H9 (cell line): Measurements from ENCODE around the gene PNMA6F. TPM values are rescaled to one million over a fixed set of nuclear protein-coding genes. Genes with fewer than 3 reads are reported as not detected.

ENCODE experiments used
- DNase-seq: peaks from one replicate; pipeline ENCODE4 v3.0.0-alpha.2; 2017
- H2AFZ ChIP-seq: one replicate; pipeline ENCODE4 v1.6.1; 2013; ENCODE audit warnings: mild to moderate bottlenecking, low read length, control low read depth, moderate library complexity
- H2AK5ac ChIP-seq: 2 replicates; pipeline ENCODE4 v1.6.1; 2013; ENCODE audit warnings: low read length, control low read depth, mixed read lengths; ENCODE audit not compliant: insufficient read length
- H2BK120ac ChIP-seq: one replicate; pipeline ENCODE4 v1.6.1; 2013; ENCODE audit warnings: low read depth, mild to moderate bottlenecking, low read length, control low read depth, inconsistent platforms; ENCODE audit not compliant: poor library complexity, severe bottlenecking
- H2BK12ac ChIP-seq: 2 replicates; pipeline ENCODE4 v1.6.1; 2013; ENCODE audit warnings: low read length, control low read depth, mixed read lengths, low read depth; ENCODE audit not compliant: insufficient read length
- H2BK15ac ChIP-seq: 2 replicates; pipeline ENCODE4 v1.6.1; 2013; ENCODE audit warnings: low read depth, low read length, control low read depth
- H2BK20ac ChIP-seq: one replicate; pipeline ENCODE4 v1.6.1; 2013; ENCODE audit warnings: low read depth, mild to moderate bottlenecking, low read length, control low read depth, inconsistent platforms; ENCODE audit not compliant: poor library complexity, severe bottlenecking
- H2BK5ac ChIP-seq: 2 replicates; pipeline ENCODE4 v1.6.1; 2013; ENCODE audit warnings: low read length, control low read depth, mixed read lengths; ENCODE audit not compliant: insufficient read length
- H3K14ac ChIP-seq: 2 replicates; pipeline ENCODE4 v1.6.1; 2013; ENCODE audit warnings: low read length, control low read depth; ENCODE audit not compliant: insufficient read depth
- H3K18ac ChIP-seq: 2 replicates; pipeline ENCODE4 v1.6.1; 2013; ENCODE audit warnings: low read depth, mild to moderate bottlenecking, mixed read lengths, low read length, control low read depth; ENCODE audit not compliant: insufficient read length
- H3K23ac ChIP-seq: 2 replicates; pipeline ENCODE4 v1.6.1; 2013; ENCODE audit warnings: low read length, control low read depth, mixed read lengths, low read depth; ENCODE audit not compliant: insufficient read length
- H3K23me2 ChIP-seq: 2 replicates; pipeline ENCODE4 v1.6.1; 2013; ENCODE audit warnings: low read depth, mild to moderate bottlenecking, mixed read lengths, low read length, control low read depth; ENCODE audit not compliant: insufficient read length, poor library complexity, severe bottlenecking
- H3K27ac ChIP-seq: 2 replicates; pipeline ENCODE4 v1.5.1; 2013; ENCODE audit warnings: low read length, control low read depth, mixed read lengths, low read depth; ENCODE audit not compliant: insufficient read length
- H3K27me3 ChIP-seq: 2 replicates; pipeline ENCODE4 v1.6.1; 2013; ENCODE audit warnings: low read length, control low read depth, inconsistent platforms; ENCODE audit not compliant: insufficient read depth
- H3K4ac ChIP-seq: 2 replicates; pipeline ENCODE4 v1.6.1; 2013; ENCODE audit warnings: low read depth, mild to moderate bottlenecking, control low read depth, inconsistent platforms, low read length, moderate library complexity
- H3K4me1 ChIP-seq: 2 replicates; pipeline ENCODE4 v1.6.1; 2013; ENCODE audit warnings: low read length, control low read depth, inconsistent platforms; ENCODE audit not compliant: insufficient read depth
- H3K4me2 ChIP-seq: 2 replicates; pipeline ENCODE4 v1.6.1; 2013; ENCODE audit warnings: low read length, control low read depth, mixed read lengths; ENCODE audit not compliant: insufficient read length, insufficient read depth
- H3K56ac ChIP-seq: 2 replicates; pipeline ENCODE4 v1.6.1; 2013; ENCODE audit warnings: low read depth, mild to moderate bottlenecking, mixed read lengths, low read length, control low read depth; ENCODE audit not compliant: insufficient read length
- H3K79me1 ChIP-seq: 2 replicates; pipeline ENCODE4 v1.6.1; 2013; ENCODE audit warnings: low read depth, mild to moderate bottlenecking, moderate library complexity, low read length, control low read depth, inconsistent platforms; ENCODE audit not compliant: insufficient read depth, poor library complexity, severe bottlenecking
- H3K79me2 ChIP-seq: 2 replicates; pipeline ENCODE4 v1.6.1; 2013; ENCODE audit warnings: low read length, control low read depth, inconsistent platforms; ENCODE audit not compliant: insufficient read depth
- H3K9ac ChIP-seq: 2 replicates; pipeline ENCODE4 v1.6.1; 2013; ENCODE audit warnings: low read length, control low read depth, mixed read lengths; ENCODE audit not compliant: insufficient read length; ENCODE audit errors: extremely low read depth
- H3K9me3 ChIP-seq: one replicate; pipeline ENCODE4 v1.6.1; 2013; ENCODE audit warnings: low read depth, low read length, inconsistent platforms; ENCODE audit not compliant: control insufficient read depth
- H3T11ph ChIP-seq: one replicate; pipeline ENCODE4 v1.6.1; 2013; ENCODE audit warnings: mild to moderate bottlenecking, low read length, control low read depth, inconsistent platforms
- H4K20me1 ChIP-seq: one replicate; pipeline ENCODE4 v1.6.1; 2013; ENCODE audit not compliant: control insufficient read depth, insufficient read length, insufficient read depth
- H4K5ac ChIP-seq: 2 replicates; pipeline ENCODE4 v1.6.1; 2013; ENCODE audit warnings: low read depth, mild to moderate bottlenecking, mixed read lengths, low read length, control low read depth; ENCODE audit not compliant: insufficient read length
- H4K8ac ChIP-seq: replicated peaks from 2 replicates; pipeline ENCODE4 v1.6.1; 2013; ENCODE audit warnings: low read length, control low read depth, mixed read lengths, low read depth; ENCODE audit not compliant: insufficient read length
- H4K91ac ChIP-seq: 2 replicates; pipeline ENCODE4 v1.6.1; 2013; ENCODE audit warnings: low read depth, mild to moderate bottlenecking, moderate library complexity, mixed read lengths, low read length, control low read depth; ENCODE audit not compliant: insufficient read length
- H3K27ac Mint-ChIP-seq, 3 experiments: 2 replicates in 2 of 3; 3 replicates in 1 of 3; pipeline ENCODE4 v1.8.0; 2020 to 2021; ENCODE audit warnings: mixed read lengths in 3 of 3, mild to moderate bottlenecking in 1 of 3, moderate library complexity in 1 of 3
- H3K27me3 Mint-ChIP-seq: 2 replicates; pipeline ENCODE4 v1.8.0; 2021; ENCODE audit warnings: low read depth, mild to moderate bottlenecking, moderate library complexity, mixed read lengths
- H3K36me3 Mint-ChIP-seq, 3 experiments: 2 replicates in 2 of 3; 3 replicates in 1 of 3; pipeline ENCODE4 v1.8.0; 2020 to 2021; ENCODE audit warnings: low read depth in 3 of 3, mixed read lengths in 3 of 3; ENCODE audit not compliant: insufficient read depth in 1 of 3
- H3K4me1 Mint-ChIP-seq, 2 experiments: 2 replicates each; pipeline ENCODE4 v1.8.0; 2020; ENCODE audit warnings: mixed read lengths in 2 of 2
- H3K4me3 Mint-ChIP-seq, 2 experiments: 2 replicates in 1 of 2; 3 replicates in 1 of 2; pipeline ENCODE4 v1.8.0; 2020 to 2021; ENCODE audit warnings: mild to moderate bottlenecking in 2 of 2, mixed read lengths in 2 of 2, moderate library complexity in 1 of 2
- H3K9me3 Mint-ChIP-seq, 2 experiments: 2 replicates in 1 of 2; 3 replicates in 1 of 2; pipeline ENCODE4 v1.8.0; 2020; ENCODE audit warnings: mild to moderate bottlenecking in 2 of 2, mixed read lengths in 2 of 2, moderate library complexity in 1 of 2
- CTCF ChIP-seq: fragments of 200-600 bp; sonication (generic); conservative IDR thresholded peaks from 3 replicates; pipeline ENCODE4 v1.8.0; 2021; ENCODE audit warnings: antibody characterized with exemption, mild to moderate bottlenecking
- WGBS: extraction: QIAGEN DNeasy Blood & Tissue Kit; methylation state at CpG from one replicate; pipeline ENCODE4 v1.1.7; 2013; ENCODE audit warnings: missing lambda C conversion rate, low lambda C conversion rate, mixed read lengths; ENCODE audit not compliant: insufficient read length; ENCODE audit errors: extremely low coverage; 5-methylcytosine and 5-hydroxymethylcytosine counted together
- long read RNA-seq: library from polyadenylated mRNA; unstranded; transcript quantifications from one replicate; pipeline ENCODE4 v2.0.0, GENCODE V29; 2020
- total RNA-seq: library from RNA; stranded (reverse); gene quantifications from 2 replicates; pipeline ENCODE4 v1.2.1, GENCODE V29; 2021

PNMA6F gene
- total RNA-seq: not detected in 2 replicates
- long read RNA-seq: 0 reads

- H2AFZ ChIP-seq: no peak within 1 kb of the TSS
Observed at GRCh38 chrX:153321381-153322124, at the start of gene PNMA6F. TSS of gene PNMA6F (minus strand) at chrX:153321767. CDS start at chrX:153320674, 1,093 bp downstream.

More at GRCh38 chrX:153321381-153322124, at the start of gene PNMA6F:
- Histone ChIP-seq H3K4me2 (peak within 1 kb of the TSS; percentile 67), H4K8ac (no peak within 1 kb of the TSS), H2AK5ac (no peak within 1 kb of the TSS), H3T11ph (no peak within 1 kb of the TSS), H3K56ac (no peak within 1 kb of the TSS), H2BK5ac (no peak within 1 kb of the TSS), H3K27ac (no peak within 1 kb of the TSS), H2BK120ac (no peak within 1 kb of the TSS), H3K18ac (no peak within 1 kb of the TSS), H3K79me1 (no peaks in the 10 kb centered on the region), H4K5ac (no peak within 1 kb of the TSS), H3K9ac (no peak within 1 kb of the TSS), H3K9me3 (no peaks in the 10 kb centered on the region), H2BK12ac (no peak within 1 kb of the TSS), H3K23ac (no peak within 1 kb of the TSS), H3K27me3 (no peaks in the 10 kb centered on the region), H4K91ac (no peak within 1 kb of the TSS), H3K4ac (no peak within 1 kb of the TSS), H2BK15ac (no peak within 1 kb of the TSS), H4K20me1 (no peaks in the 10 kb centered on the region), H3K79me2 (no peaks in the 10 kb centered on the region), H3K4me1 (no peaks in the 10 kb centered on the region), H2BK20ac (no peak within 1 kb of the TSS), H3K14ac (no peak within 1 kb of the TSS), H3K23me2 (peaks cover 4% of the 10 kb centered on the region)
- H3K4me3 Mint-ChIP-seq: peak within 1 kb of the TSS in 1 of 2 experiments; percentile 74; a peak in 3 of 5 replicates
- no peak for TF ChIP-seq CTCF
- WGBS: no CpG with 5 or more reads among the region's 36 CpGs
- peaks cover 63 to 73% of the 10 kb centered on the region in 2 experiments for H3K9me3 Mint-ChIP-seq
- peaks cover 0 to 4% (median 0%) of the 10 kb centered on the region in 3 experiments; a peak in 5 of 7 replicates for H3K36me3 Mint-ChIP-seq
- H3K27me3 Mint-ChIP-seq: peaks cover 20% of the 10 kb centered on the region
- H3K4me1 Mint-ChIP-seq: peaks cover 2 to 11% of the 10 kb centered on the region in 2 experiments; a peak in 2 of 4 replicates
- DNase-seq: no peak
- no peak within 1 kb of the TSS for H3K27ac Mint-ChIP-seq
